Stimulated activated CD4-positive, alpha-beta T cell treated with anti-CD3 and anti-CD28 coated beads, Interleukin-4, amount 100 ng/mL, for 1 hour (primary cell): ENCODE measurements around the gene MORN5.

Experiments
- DNase-seq: peaks from one replicate; pipeline ENCODE4 v3.0.0-alpha.2; 2020

The MORN5 gene

GRCh38 chr9:122239722-122240121 is 80.0 kb downstream of the MORN5 start:
- no peak for DNase-seq

DNA sequence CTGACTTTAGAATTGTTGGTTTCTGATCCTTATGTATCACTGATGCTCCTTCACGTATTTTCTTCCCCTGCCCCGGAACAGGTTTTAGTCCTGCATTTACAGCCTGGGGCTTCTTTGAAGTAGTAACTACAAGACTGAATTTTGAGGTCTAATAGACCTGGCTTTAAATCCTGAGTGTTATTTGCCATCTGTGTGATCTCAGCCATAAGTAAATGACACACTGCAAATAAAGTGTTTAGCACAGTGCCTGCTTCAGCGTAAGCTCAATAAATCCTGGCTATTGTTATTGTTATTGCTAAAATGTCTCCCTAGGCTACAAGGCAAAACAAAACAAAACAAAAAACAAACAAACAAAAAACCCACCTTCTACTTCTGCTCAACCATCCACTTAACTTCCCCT is 84.6 kb downstream of the MORN5 start:
- no peak for DNase-seq

DNA sequence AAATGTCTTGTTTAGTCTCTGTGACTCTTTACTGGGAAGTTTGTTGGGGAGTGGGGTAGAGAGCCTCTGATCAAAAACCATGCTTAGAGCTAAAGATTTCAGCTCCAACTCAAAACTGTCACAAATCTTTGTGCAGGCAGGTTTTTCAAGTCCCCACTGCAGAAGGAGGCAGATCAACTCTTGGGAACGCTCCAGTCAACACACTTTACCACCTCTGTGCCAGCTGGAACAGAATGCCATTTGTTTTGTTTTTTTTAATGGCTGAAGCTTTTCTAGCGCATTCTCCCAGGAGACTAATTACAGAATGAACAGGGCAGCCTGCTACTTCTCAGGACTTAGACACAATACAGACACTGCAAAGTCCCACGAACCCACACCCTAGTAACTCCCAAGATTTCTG is 87.0 kb downstream of the MORN5 start:
- DNase-seq = no peak

- no peak for DNase-seq
Observed at GRCh38 chr9:122248448-122248865, 88.7 kb downstream of the MORN5 start.
